ENCODE results near the gene DYNLT2B. TPM values are rescaled to one million over a fixed set of nuclear protein-coding genes. Genes with fewer than 3 reads are reported as not detected.

DYNLT2B gene
- polyA plus RNA-seq, 3 donors = 2.5 to 3.0 (median 2.7) TPM

- H3K27me3 Mint-ChIP-seq (ENCODE audit: low read depth in 3 of 3) = peaks cover 0 to 6% (median 3%) of the 10 kb centered on the region in 3 donors
- peak overlapping the region; percentile 83 to 97 (median 94) for H3K27ac Mint-ChIP-seq
- Histone ChIP-seq H4K20me1 (ENCODE audit: insufficient read depth, low read length) (no peaks in the 10 kb centered on the region), H3K27ac (ENCODE audit: low read depth in 1 of 2, low read length in 2 of 2) (peak overlapping the region; percentile 80 to 84), H3K27me3 (ENCODE audit: control insufficient read depth in 2 of 2, insufficient read depth in 2 of 2, low read length in 2 of 2) (no peaks in the 10 kb centered on the region), H3K4me1 (ENCODE audit: control insufficient read depth in 1 of 2, insufficient read depth in 2 of 2, low read length in 2 of 2) (peaks cover 69 to 70% of the 10 kb centered on the region in 2 donors), H3K9me3 (replicated peaks in 1 of 2; ENCODE audit: control insufficient read depth in 1 of 2, insufficient read depth in 1 of 2, low read length in 2 of 2) (no peaks in the 10 kb centered on the region), H3K79me2 (ENCODE audit: insufficient read depth, low read length) (no peaks in the 10 kb centered on the region), H3K4me2 (replicated peaks; ENCODE audit: extremely low read depth, low read length, poor library complexity, severe bottlenecking) (peak overlapping the region; percentile 42), H3K4me3 (replicated peaks in 1 of 3; ENCODE audit: low read depth in 2 of 3, low read length in 3 of 3) (peak overlapping the region in 2 of 3 experiments; percentile 15 to 66), H2AFZ (ENCODE audit: insufficient read depth, low read depth, low read length, poor library complexity, severe bottlenecking) (no peak overlapping the region), H3K36me3 (replicated peaks in 1 of 2; ENCODE audit: control insufficient read depth in 1 of 2, insufficient read depth in 2 of 2, low read length in 2 of 2) (no peaks in the 10 kb centered on the region), H3K9ac (ENCODE audit: insufficient read depth, low read length, poor library complexity, severe bottlenecking) (no peak overlapping the region)
- H3K4me3 Mint-ChIP-seq = peak overlapping the region; percentile 41 to 76
- H3K36me3 Mint-ChIP-seq = peaks cover 3 to 4% of the 10 kb centered on the region in 2 donors
- no CpG with 5 or more reads among the region's 7 CpGs for whole genome bisulfite sequencing (ENCODE audit: insufficient coverage)
- peaks cover 66% of the 10 kb centered on the region for H3K4me1 Mint-ChIP-seq
- TF ChIP-seq CTCF (IDR thresholded peaks at IDR 0.05) = no peak
- peaks cover 0 to 2% (median 0%) of the 10 kb centered on the region in 7 donors for H3K9me3 Mint-ChIP-seq
- intact Hi-C loops (cut with micrococcal nuclease) = no loop called here
- DNase-seq = peak; percentile 78 to 89 (median 88)
Measured at GRCh38 chr3:196341137-196341536, 23.1 kb upstream of the DYNLT2B start.

GRCh38 chr3:196340466-196340865, 22.4 kb upstream of the DYNLT2B start:
- no peaks in the 10 kb centered on the region for H3K9me3 ChIP-seq (replicated peaks in 1 of 2; ENCODE audit: control insufficient read depth in 1 of 2, insufficient read depth in 1 of 2, low read length in 2 of 2)
- no peaks in the 10 kb centered on the region for H3K36me3 ChIP-seq (replicated peaks in 1 of 2; ENCODE audit: control insufficient read depth in 1 of 2, insufficient read depth in 2 of 2, low read length in 2 of 2)
- intact Hi-C loops (cut with micrococcal nuclease) = no loop called here
- H3K9ac ChIP-seq (ENCODE audit: insufficient read depth, low read length, poor library complexity, severe bottlenecking) = peak overlapping the region; percentile 36
- no peaks in the 10 kb centered on the region for H3K27me3 ChIP-seq (ENCODE audit: control insufficient read depth in 2 of 2, insufficient read depth in 2 of 2, low read length in 2 of 2)
- WGBS (ENCODE audit: insufficient coverage) = no CpG with 5 or more reads among the region's 2 CpGs
- peak overlapping the region; percentile 27 for H3K4me2 ChIP-seq (replicated peaks; ENCODE audit: extremely low read depth, low read length, poor library complexity, severe bottlenecking)
- no peak overlapping the region for H2AFZ ChIP-seq (ENCODE audit: insufficient read depth, low read depth, low read length, poor library complexity, severe bottlenecking)
- H3K79me2 ChIP-seq (ENCODE audit: insufficient read depth, low read length) = no peaks in the 10 kb centered on the region
- H3K27me3 Mint-ChIP-seq (ENCODE audit: low read depth in 3 of 3) = peaks cover 0 to 8% (median 6%) of the 10 kb centered on the region in 3 donors
- H3K4me3 Mint-ChIP-seq = no peak overlapping the region
- H3K4me3 ChIP-seq (replicated peaks in 1 of 3; ENCODE audit: low read depth in 2 of 3, low read length in 3 of 3) = peak overlapping the region in 1 of 3 experiments; percentile 15
- no peaks in the 10 kb centered on the region for H4K20me1 ChIP-seq (ENCODE audit: insufficient read depth, low read length)
- H3K9me3 Mint-ChIP-seq = peaks cover 0 to 2% (median 0%) of the 10 kb centered on the region in 7 donors
- TF ChIP-seq CTCF (IDR thresholded peaks at IDR 0.05) = no peak
- peaks cover 60% of the 10 kb centered on the region for H3K4me1 Mint-ChIP-seq
- peaks cover 64% of the 10 kb centered on the region in 2 donors for H3K4me1 ChIP-seq (ENCODE audit: control insufficient read depth in 1 of 2, insufficient read depth in 2 of 2, low read length in 2 of 2)
- H3K27ac ChIP-seq (ENCODE audit: low read depth in 1 of 2, low read length in 2 of 2) = peak overlapping the region; percentile 80 to 83
- no peaks in the 10 kb centered on the region for H3K36me3 Mint-ChIP-seq
- DNase-seq = peak; percentile 57 to 76 (median 74)
- peak overlapping the region; percentile 80 to 96 (median 88) for H3K27ac Mint-ChIP-seq
